GM10266 (cell line): ENCODE data around the gene CKS1B.

Source experiments
- DNase-seq: peaks from one replicate; pipeline ENCODE4 v3.0.0; 2012; ENCODE audit errors: extremely low spot score
- TF ChIP-seq, protein P1 (sequence below): IDR thresholded peaks from 2 replicates; pipeline ENCODE4 v1.5.1; 2012; ENCODE audit warnings: mild to moderate bottlenecking, low read depth; ENCODE audit not compliant: control insufficient read depth, insufficient read depth; ENCODE audit errors: missing control alignments

The CKS1B gene

DNA sequence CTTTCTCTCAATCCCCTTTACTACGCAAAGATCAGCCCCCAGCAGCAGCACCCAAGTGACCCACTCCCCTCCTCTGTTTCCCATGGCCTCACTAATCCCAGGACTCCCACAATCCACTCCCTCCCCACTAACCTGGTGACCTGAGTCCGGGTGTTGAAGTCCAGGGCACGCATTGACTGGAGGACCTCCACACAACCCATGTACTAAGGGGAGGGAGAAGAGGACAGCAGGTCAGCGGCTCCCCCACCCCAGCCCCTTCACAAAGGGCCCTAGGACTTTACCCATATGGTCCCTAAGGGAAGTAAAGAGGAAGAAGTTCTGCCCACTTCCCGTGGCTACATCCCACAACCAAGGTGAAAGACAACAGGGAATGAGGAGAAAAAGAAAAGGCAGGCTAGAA lies 5.2 kb upstream of the CKS1B start:
- TF ChIP-seq, protein P1, sequence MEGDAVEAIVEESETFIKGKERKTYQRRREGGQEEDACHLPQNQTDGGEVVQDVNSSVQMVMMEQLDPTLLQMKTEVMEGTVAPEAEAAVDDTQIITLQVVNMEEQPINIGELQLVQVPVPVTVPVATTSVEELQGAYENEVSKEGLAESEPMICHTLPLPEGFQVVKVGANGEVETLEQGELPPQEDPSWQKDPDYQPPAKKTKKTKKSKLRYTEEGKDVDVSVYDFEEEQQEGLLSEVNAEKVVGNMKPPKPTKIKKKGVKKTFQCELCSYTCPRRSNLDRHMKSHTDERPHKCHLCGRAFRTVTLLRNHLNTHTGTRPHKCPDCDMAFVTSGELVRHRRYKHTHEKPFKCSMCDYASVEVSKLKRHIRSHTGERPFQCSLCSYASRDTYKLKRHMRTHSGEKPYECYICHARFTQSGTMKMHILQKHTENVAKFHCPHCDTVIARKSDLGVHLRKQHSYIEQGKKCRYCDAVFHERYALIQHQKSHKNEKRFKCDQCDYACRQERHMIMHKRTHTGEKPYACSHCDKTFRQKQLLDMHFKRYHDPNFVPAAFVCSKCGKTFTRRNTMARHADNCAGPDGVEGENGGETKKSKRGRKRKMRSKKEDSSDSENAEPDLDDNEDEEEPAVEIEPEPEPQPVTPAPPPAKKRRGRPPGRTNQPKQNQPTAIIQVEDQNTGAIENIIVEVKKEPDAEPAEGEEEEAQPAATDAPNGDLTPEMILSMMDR: no peak
- DNase-seq: no peak

DNA sequence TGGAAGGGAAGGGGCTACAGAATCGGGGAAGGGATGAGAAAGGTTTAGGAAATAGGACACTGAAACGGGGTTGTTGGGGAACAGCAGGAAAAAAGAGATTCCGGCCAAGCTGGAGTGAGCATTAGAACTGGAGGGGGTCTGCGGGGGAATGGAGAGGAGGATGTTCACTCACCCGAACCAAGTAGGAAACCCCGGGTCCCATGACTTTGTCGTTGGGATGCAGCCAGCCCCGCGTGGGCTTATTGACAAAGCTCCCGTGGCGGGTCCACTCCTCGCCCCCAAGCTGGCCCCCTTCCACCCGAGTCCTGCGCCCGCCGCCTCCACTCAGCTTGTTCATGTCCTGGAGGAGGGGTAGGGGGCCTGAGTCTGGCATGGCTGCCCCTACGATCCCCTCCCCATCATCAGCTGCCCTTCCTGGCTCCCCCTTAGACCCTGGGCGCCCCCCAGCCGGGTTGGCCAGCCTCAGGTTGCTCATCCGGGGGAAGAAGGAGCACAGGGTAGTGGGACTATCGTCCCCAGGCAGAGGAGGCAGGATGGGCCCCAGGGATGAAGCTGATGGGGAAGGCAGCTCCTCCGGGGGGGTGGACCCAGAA lies 4.5 kb upstream of the CKS1B start:
- DNase-seq: no peak
- TF ChIP-seq, protein P1: no peak

GRCh38 chr1:154970631-154971340 lies 3.7 kb upstream of the CKS1B start, which contains the start of gene SHC1:
Gene SHC1 (minus strand): TSS chr1:154970747. CDS start chr1:154970526, 221 bp downstream.
- TF ChIP-seq, protein P1: no peak
- DNase-seq: peak; percentile 80

DNA sequence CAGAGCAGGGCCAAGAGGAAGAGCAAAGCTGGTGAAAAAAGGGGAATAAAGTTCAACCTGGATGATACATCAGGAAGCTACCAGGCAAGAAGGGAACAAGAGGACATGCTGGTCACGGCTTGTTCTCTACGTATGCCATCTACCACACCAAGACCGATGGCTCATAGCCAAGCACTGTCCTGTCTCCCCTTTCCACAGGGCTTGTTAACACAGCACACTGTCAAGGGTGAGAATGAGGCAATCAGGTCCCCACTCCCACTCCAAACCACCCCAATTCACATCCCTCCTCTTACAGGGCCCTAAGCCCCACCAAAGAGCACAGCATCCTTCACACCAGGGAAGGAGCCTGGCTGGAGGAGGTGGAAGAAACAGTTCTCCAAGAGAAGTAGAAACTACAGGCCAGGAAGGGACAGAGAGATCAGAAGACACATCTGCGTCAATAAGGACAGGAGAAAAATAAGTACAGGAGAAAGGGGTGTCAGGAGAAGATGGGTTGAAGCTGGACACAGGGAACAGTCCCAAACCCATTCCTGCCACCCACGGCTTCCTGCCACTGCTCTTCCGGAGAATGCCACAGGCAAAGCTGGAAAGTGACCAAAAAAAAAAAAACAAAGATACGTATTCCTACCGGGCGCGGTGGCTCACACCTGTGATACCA lies 3.0 kb upstream of the CKS1B start:
- TF ChIP-seq, protein P1: no peak
- DNase-seq: no peak

DNA sequence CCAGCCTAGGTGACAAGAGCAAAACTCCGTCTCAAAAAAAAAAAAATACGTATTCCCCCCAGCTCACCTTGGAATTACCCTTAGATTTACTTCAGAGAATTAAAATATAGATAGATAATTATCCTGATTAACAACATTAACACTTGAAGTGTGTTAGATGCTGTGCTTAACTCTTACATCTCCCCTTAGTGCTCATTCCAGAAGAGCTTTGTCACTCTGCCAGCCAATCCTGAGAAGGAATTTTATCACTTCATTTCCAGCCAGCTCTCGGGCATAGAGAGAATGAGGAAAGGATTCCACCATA lies 2.3 kb upstream of the CKS1B start:
- TF ChIP-seq, protein P1: no peak
- DNase-seq: no peak

DNA sequence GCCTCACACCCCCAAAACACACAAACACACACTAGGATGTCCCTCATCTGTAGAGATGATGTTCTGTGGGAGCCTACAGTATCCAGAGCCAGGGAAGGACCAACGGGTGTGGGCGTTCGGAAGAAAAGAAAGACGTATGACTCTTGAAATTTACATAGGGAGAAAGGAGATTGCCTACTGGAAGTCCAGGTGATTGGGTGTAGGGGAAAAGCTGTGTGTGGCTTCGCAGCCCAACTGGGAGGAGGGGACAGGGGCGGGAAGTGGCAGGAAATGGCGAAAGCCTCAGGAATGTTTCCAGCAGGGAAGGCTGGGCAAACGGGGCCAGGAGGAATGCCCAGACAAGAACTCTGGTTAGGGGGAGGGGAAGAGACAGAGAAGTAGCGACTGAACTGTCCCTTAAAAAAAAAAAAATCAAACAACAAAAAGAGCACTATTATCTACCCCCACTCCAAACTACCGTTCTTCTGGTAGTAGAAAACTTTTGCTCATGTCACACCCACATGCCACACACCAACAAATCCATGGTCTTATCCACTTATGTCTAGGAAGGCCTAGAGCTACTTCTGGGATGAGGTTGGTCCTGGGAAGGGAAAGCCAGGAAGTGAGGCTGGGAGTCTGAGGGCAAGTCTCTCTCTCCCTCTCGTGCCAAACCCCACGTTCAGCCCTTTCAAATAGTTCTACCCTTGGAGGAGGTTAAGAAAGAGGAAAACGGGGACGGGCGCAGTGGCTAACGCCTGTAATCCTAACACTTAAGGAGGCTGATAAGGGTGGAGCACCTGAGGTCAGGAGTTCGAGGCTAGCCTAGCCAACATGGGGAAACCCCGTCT lies 1.8 kb upstream of the CKS1B start:
- DNase-seq: no peak
- TF ChIP-seq, protein P1: no peak
